Measurements from ENCODE around the gene HIBCH.

DNA sequence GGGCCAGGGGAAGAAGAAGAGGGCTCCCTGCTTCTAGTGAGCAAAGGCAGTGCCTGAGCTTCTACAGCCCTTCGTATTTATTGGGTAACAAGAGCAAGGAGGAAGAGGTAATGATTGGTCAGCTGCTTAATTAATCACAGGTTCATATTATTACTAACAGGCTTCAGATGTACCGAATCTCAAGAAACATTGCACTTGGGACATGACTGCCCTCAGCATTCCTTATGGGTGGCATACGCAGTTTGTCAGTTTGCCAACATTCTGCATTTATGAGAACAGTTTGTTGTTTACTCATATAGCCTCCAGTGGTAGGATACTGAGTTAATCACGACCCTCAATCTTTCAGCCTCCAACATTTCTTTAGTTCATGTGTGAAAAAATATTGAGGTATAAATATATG lies 84.5 kb downstream of the HIBCH start:
- TF ChIP-seq ZNF274 (IDR thresholded peaks at IDR 0.05; ENCODE audit: low read depth, low read length), result no peak
- TF ChIP-seq YY1 (IDR thresholded peaks at IDR 0.05; ENCODE audit: insufficient read depth, insufficient read length), result no peak
